ENCODE measurements around the gene CRYBA4. TPM values are rescaled to one million over a fixed set of nuclear protein-coding genes. Genes with fewer than 3 reads are reported as not detected.

The CRYBA4 gene
- total RNA-seq, 1 experiment from 2014 or later: not detected

GRCh38 chr22:26606611-26607010 is 15.2 kb upstream of the CRYBA4 start:
- in situ Hi-C loops (cut with HindIII; ENCODE audit: low pct_unique_long_range_greater_than_20kb, low sequenced_read_pairs) (no loop called here), intact Hi-C loops (cut with micrococcal nuclease; ENCODE audit: unreplicated experiment) (no loop called here)
- DNase-seq (ENCODE audit: low read depth, low spot score): no peak
- BruUV-seq (replicated peaks): no TSS peak
- H3K36me3 ChIP-seq (ENCODE audit: control insufficient read depth, insufficient read depth, low read length): no peaks in the 10 kb centered on the region
- POLR2A ChIA-PET: interaction anchor here (0.6 kb wide), 1 partner anchor 123 kb away, joined by 5 read pairs; the partner anchor contains the start of gene HPS4
- H3K27me3 ChIP-seq (ENCODE audit: control insufficient read depth, insufficient read depth, low read length): no peaks in the 10 kb centered on the region
- CTCF ChIA-PET: no interaction called here
- H3K4me1 ChIP-seq (ENCODE audit: control insufficient read depth, insufficient read depth, low read length): no peaks in the 10 kb centered on the region
- H3K4me3 ChIP-seq (ENCODE audit: low read depth in 2 of 2, low read length in 2 of 2): no peak overlapping the region
- H3K9me3 ChIP-seq (ENCODE audit: control insufficient read depth, insufficient read depth, low read depth, low read length): no peaks in the 10 kb centered on the region
- TF ChIP-seq TCF7L2 (IDR thresholded peaks at IDR 0.05; ENCODE audit: low read depth, low read length) (no peak), REST (IDR thresholded peaks at IDR 0.05; ENCODE audit: insufficient read depth in 1 of 2, low read depth in 2 of 2, low read length in 1 of 2) (no peak), SIN3A (IDR thresholded peaks at IDR 0.05; ENCODE audit: borderline replicate concordance, insufficient read depth, low read depth, low read length) (no peak), POLR2AphosphoS5 (IDR thresholded peaks at IDR 0.05; ENCODE audit: low read depth, low read length) (no peak)
- TF ChIP-seq, protein P1, sequence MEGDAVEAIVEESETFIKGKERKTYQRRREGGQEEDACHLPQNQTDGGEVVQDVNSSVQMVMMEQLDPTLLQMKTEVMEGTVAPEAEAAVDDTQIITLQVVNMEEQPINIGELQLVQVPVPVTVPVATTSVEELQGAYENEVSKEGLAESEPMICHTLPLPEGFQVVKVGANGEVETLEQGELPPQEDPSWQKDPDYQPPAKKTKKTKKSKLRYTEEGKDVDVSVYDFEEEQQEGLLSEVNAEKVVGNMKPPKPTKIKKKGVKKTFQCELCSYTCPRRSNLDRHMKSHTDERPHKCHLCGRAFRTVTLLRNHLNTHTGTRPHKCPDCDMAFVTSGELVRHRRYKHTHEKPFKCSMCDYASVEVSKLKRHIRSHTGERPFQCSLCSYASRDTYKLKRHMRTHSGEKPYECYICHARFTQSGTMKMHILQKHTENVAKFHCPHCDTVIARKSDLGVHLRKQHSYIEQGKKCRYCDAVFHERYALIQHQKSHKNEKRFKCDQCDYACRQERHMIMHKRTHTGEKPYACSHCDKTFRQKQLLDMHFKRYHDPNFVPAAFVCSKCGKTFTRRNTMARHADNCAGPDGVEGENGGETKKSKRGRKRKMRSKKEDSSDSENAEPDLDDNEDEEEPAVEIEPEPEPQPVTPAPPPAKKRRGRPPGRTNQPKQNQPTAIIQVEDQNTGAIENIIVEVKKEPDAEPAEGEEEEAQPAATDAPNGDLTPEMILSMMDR (IDR thresholded peaks at IDR 0.05): no peak
- ATAC-seq: no peak
- H3K27ac ChIP-seq (ENCODE audit: low read length): no peak overlapping the region

DNA sequence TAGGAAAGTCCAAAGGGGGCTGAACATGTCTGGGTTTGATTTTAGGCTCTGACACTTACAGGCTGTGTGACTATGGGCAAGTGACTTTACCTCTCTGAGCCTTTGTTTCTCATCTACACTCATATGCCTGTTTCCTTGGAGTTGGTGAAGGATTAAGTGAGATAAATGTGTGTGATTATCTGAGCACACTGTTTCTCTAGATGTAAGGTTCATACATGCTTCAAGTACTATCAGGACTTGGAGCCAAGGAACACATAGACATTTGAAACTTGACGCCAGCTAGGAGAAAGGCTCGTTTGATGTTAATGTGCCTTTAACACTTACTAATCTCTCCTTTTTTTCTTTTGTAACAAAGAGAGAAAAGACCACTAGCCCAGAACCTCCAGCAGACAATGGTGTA is 13.6 kb upstream of the CRYBA4 start:
- ChIA-PET CTCF (no interaction called here), POLR2A (no interaction called here)
- no peak for ATAC-seq
- in situ Hi-C loops (cut with HindIII; ENCODE audit: low pct_unique_long_range_greater_than_20kb, low sequenced_read_pairs): no loop called here
- no peak overlapping the region for H3K27ac ChIP-seq (ENCODE audit: low read length)
- no TSS peak for BruUV-seq (replicated peaks)
- no peak for DNase-seq (ENCODE audit: low read depth, low spot score)
- intact Hi-C loops (cut with micrococcal nuclease; ENCODE audit: unreplicated experiment): no loop called here
- H3K4me3 ChIP-seq (ENCODE audit: low read depth in 2 of 2, low read length in 2 of 2): no peak overlapping the region
- H3K9me3 ChIP-seq (ENCODE audit: control insufficient read depth, insufficient read depth, low read depth, low read length): no peaks in the 10 kb centered on the region
- TF ChIP-seq SIN3A (IDR thresholded peaks at IDR 0.05; ENCODE audit: borderline replicate concordance, insufficient read depth, low read depth, low read length) (no peak), TCF7L2 (IDR thresholded peaks at IDR 0.05; ENCODE audit: low read depth, low read length) (no peak), POLR2AphosphoS5 (IDR thresholded peaks at IDR 0.05; ENCODE audit: low read depth, low read length) (no peak)
- H3K36me3 ChIP-seq (ENCODE audit: control insufficient read depth, insufficient read depth, low read length): no peaks in the 10 kb centered on the region
- no peaks in the 10 kb centered on the region for H3K27me3 ChIP-seq (ENCODE audit: control insufficient read depth, insufficient read depth, low read length)
- no peaks in the 10 kb centered on the region for H3K4me1 ChIP-seq (ENCODE audit: control insufficient read depth, insufficient read depth, low read length)

DNA sequence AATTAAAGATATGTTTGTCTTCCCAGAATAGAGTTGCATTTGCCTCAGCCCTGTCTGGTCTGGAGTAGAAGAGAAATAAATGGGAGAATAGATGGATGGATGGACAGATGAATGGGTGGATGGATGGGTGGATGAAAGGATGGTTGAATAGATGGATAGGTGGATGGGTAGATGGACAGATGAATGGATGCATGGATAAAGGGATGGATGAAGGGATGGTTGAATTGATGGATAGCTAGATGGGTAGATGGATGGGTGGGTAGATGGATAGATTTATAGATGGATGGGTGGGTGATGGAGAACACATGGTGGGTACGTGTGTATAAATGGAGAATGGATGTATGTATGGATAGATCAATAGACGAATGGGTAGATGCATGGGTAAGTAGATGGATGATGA is 12.5 kb upstream of the CRYBA4 start:
- no peak overlapping the region for H3K27ac ChIP-seq (ENCODE audit: low read length)
- H3K4me1 ChIP-seq (ENCODE audit: control insufficient read depth, insufficient read depth, low read length): no peaks in the 10 kb centered on the region
- no TSS peak for BruUV-seq (replicated peaks)
- in situ Hi-C loops (cut with HindIII; ENCODE audit: low pct_unique_long_range_greater_than_20kb, low sequenced_read_pairs) (no loop called here), intact Hi-C loops (cut with micrococcal nuclease; ENCODE audit: unreplicated experiment) (no loop called here)
- TF ChIP-seq SIN3A (IDR thresholded peaks at IDR 0.05; ENCODE audit: borderline replicate concordance, insufficient read depth, low read depth, low read length) (no peak), POLR2AphosphoS5 (IDR thresholded peaks at IDR 0.05; ENCODE audit: low read depth, low read length) (no peak), TCF7L2 (IDR thresholded peaks at IDR 0.05; ENCODE audit: low read depth, low read length) (no peak), REST (IDR thresholded peaks at IDR 0.05; ENCODE audit: insufficient read depth in 1 of 2, low read depth in 2 of 2, low read length in 1 of 2) (no peak)
- TF ChIP-seq, protein P1 (IDR thresholded peaks at IDR 0.05): no peak
- H3K4me3 ChIP-seq (ENCODE audit: low read depth in 2 of 2, low read length in 2 of 2): no peak overlapping the region
- H3K27me3 ChIP-seq (ENCODE audit: control insufficient read depth, insufficient read depth, low read length): no peaks in the 10 kb centered on the region
- no peaks in the 10 kb centered on the region for H3K9me3 ChIP-seq (ENCODE audit: control insufficient read depth, insufficient read depth, low read depth, low read length)
- POLR2A ChIA-PET: no interaction called here
- no peak for DNase-seq (ENCODE audit: low read depth, low spot score)
- H3K36me3 ChIP-seq (ENCODE audit: control insufficient read depth, insufficient read depth, low read length): no peaks in the 10 kb centered on the region
- CTCF ChIA-PET: no interaction called here
- ATAC-seq: no peak
